CD4-positive, alpha-beta T cell (primary cell): Measurements from ENCODE around the gene SPATA16. TPM values are rescaled to one million over a fixed set of nuclear protein-coding genes. Genes with fewer than 3 reads are reported as not detected.

Source experiments
- ATAC-seq: fragments of 200-7000 bp; cut with Tn5 transposase; one replicate; pipeline ENCODE4 v1.10.0; 2022; ENCODE audit warnings: mild to moderate bottlenecking; ENCODE audit not compliant: poor library complexity
- CTCF ChIA-PET: fragments of 350-600 bp; sonication (Branson Sonifier 250); formaldehyde crosslinking; loops from one replicate; lab custom pipeline; 2021; ENCODE audit warnings: antibody characterized with exemption, inconsistent platforms; lab: Charles Lee
- POLR2A ChIA-PET: fragments of 350-600 bp; sonication (Branson Sonifier 250); formaldehyde crosslinking; loops from one replicate; lab custom pipeline; 2021; ENCODE audit warnings: antibody characterized with exemption, inconsistent platforms; lab: Charles Lee
- DNase-seq, 14 experiments: peaks; one replicate each; pipeline ENCODE4 v3.0.0-alpha.2; 2013 to 2020; ENCODE audit warnings: mixed read lengths in 2 of 14
- H3K27ac ChIP-seq, 2 donors: one replicate each; pipeline versions ENCODE4 v1.5.1 to v1.7.0; 2013; ENCODE audit warnings: low read length in 2 of 2, low read depth in 1 of 2, mild to moderate bottlenecking in 1 of 2
- H3K27me3 ChIP-seq, 2 experiments: 1 replicate in 1 of 2; 2 replicates in 1 of 2; pipeline versions ENCODE4 v1.6.1 to v1.7.0; 2013; ENCODE audit warnings: low read length in 2 of 2, control low read depth in 1 of 2, mild to moderate bottlenecking in 1 of 2, moderate library complexity in 1 of 2; ENCODE audit not compliant: insufficient read depth in 2 of 2, control insufficient read depth in 1 of 2
- H3K36me3 ChIP-seq: one replicate; pipeline ENCODE4 v1.6.1; 2013; ENCODE audit warnings: low read length, control low read depth; ENCODE audit not compliant: insufficient read depth
- H3K4me1 ChIP-seq: one replicate; pipeline ENCODE4 v1.6.1; 2013; ENCODE audit warnings: low read length, control low read depth; ENCODE audit not compliant: insufficient read depth
- H3K4me3 ChIP-seq: one replicate; pipeline ENCODE4 v1.5.1; 2013; ENCODE audit warnings: mild to moderate bottlenecking, low read length, moderate library complexity
- H3K9me3 ChIP-seq, 2 experiments: 1 replicate in 1 of 2; 2 replicates in 1 of 2; pipeline versions ENCODE4 v1.6.1 to v1.7.0; 2013; ENCODE audit warnings: low read length in 2 of 2, mild to moderate bottlenecking in 2 of 2, control low read depth in 1 of 2, moderate library complexity in 1 of 2; ENCODE audit not compliant: control insufficient read depth in 1 of 2, insufficient read depth in 1 of 2
- H3K27ac Mint-ChIP-seq: one replicate; pipeline ENCODE4 v1.8.0; 2020; ENCODE audit warnings: mixed read lengths
- H3K27me3 Mint-ChIP-seq: one replicate; pipeline ENCODE4 v1.8.0; 2021; ENCODE audit warnings: mixed read lengths
- H3K36me3 Mint-ChIP-seq: one replicate; pipeline ENCODE4 v1.8.0; 2021; ENCODE audit warnings: low read depth, mixed read lengths
- H3K4me1 Mint-ChIP-seq: one replicate; pipeline ENCODE4 v1.8.0; 2021; ENCODE audit warnings: low read depth, mixed read lengths
- H3K4me3 Mint-ChIP-seq: one replicate; pipeline ENCODE4 v1.8.0; 2020; ENCODE audit warnings: mild to moderate bottlenecking, mixed read lengths
- H3K9me3 Mint-ChIP-seq: one replicate; pipeline ENCODE4 v1.8.0; 2020; ENCODE audit warnings: mixed read lengths
- intact Hi-C, 2 experiments: fragments of 100-400 bp; cut with DNase I in 1 of 2; cut with micrococcal nuclease in 1 of 2; formaldehyde crosslinking; loops; one replicate each; pipeline versions ENCODE4 v1.15.1 to v1.9.0; 2023 to 2025; cut with DNase I, micrococcal nuclease
- total RNA-seq, 174 experiments: library from RNA in 2 of 174; stranded (reverse) in 2 of 174; gene quantifications; one replicate each; pipeline ENCODE4 v1.2.3 and lab custom pipeline; 2021 to 2026
- TF ChIP-seq, protein P1 (sequence below): fragments of 200-600 bp; IDR thresholded peaks from one replicate; pipeline ENCODE4 v1.8.0; 2022; ENCODE audit warnings: antibody characterized with exemption, mild to moderate bottlenecking

The SPATA16 gene
- total RNA-seq, 2 experiments from 2014 or later = not detected

DNA sequence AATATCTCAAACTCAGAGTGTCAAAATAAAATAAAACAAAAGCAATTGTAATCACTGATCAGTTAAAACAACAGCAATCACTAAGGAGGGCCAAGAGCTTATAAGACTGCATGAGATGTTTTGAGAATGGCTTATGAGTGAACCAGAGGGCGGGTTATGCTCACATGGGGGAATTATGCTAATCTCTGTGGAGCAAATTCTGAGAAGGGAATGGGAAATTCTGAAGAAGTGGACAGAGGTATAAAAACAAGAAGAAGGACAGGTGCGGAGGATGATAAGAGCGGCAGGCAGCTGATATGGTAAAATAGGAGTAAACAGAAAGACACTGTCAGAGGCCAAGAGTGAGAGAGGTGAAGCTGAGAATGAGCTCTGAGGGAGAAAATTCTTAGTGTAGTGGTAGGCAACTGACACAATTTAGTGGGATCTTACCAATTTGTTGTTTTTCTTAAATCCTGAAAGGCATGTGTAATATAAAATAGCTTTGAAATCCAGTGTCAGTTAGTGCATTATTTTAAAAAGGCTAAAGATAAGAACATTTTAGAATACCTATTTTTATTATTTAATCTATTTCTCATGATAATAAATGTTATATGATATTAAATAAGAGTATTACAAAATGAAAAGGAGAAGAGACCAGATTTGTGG is 133.8 kb downstream of the SPATA16 start:
- Mint-ChIP-seq H3K4me1 (no peaks in the 10 kb centered on the region), H3K4me3 (no peak overlapping the region), H3K27ac (no peak overlapping the region), H3K9me3 (no peaks in the 10 kb centered on the region), H3K27me3 (no peaks in the 10 kb centered on the region), H3K36me3 (no peaks in the 10 kb centered on the region)
- H3K4me1 ChIP-seq = no peaks in the 10 kb centered on the region
- no peaks in the 10 kb centered on the region for H3K36me3 ChIP-seq
- TF ChIP-seq, protein P1, sequence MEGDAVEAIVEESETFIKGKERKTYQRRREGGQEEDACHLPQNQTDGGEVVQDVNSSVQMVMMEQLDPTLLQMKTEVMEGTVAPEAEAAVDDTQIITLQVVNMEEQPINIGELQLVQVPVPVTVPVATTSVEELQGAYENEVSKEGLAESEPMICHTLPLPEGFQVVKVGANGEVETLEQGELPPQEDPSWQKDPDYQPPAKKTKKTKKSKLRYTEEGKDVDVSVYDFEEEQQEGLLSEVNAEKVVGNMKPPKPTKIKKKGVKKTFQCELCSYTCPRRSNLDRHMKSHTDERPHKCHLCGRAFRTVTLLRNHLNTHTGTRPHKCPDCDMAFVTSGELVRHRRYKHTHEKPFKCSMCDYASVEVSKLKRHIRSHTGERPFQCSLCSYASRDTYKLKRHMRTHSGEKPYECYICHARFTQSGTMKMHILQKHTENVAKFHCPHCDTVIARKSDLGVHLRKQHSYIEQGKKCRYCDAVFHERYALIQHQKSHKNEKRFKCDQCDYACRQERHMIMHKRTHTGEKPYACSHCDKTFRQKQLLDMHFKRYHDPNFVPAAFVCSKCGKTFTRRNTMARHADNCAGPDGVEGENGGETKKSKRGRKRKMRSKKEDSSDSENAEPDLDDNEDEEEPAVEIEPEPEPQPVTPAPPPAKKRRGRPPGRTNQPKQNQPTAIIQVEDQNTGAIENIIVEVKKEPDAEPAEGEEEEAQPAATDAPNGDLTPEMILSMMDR = no peak
- no peaks in the 10 kb centered on the region for H3K27me3 ChIP-seq
- H3K9me3 ChIP-seq = peaks cover 0 to 13% of the 10 kb centered on the region in 2 experiments
- CTCF ChIA-PET = no interaction called here
- no peak overlapping the region for H3K4me3 ChIP-seq
- intact Hi-C loops = no loop called here
- DNase-seq (no peak), ATAC-seq (no peak)
- POLR2A ChIA-PET = interaction anchor here (0.6 kb wide), 1 partner anchor 108 kb away, joined by 3 read pairs; no protein-coding TSS in a partner anchor
- no peak overlapping the region for H3K27ac ChIP-seq

DNA sequence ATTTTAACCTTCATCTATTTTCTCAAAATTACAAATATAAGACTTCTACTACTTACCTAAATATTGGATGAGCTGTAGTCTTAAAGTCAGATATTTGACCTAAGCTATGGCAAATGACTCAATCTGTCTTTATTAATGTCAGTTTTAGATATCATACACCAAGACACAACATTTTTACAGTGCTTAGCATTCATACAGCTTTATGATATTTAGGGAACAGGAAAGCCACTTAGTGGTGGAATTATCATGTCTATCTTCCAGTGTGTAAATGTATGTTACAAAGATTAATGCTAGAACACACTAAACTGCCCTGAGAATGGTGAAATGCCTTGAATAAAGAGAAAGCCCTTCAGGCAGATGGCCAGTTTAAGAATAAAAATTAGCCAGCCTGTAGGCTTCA is 135.0 kb downstream of the SPATA16 start:
- Histone ChIP-seq H3K27ac (no peak overlapping the region), H3K36me3 (no peaks in the 10 kb centered on the region), H3K27me3 (no peaks in the 10 kb centered on the region), H3K9me3 (peaks cover 0 to 13% of the 10 kb centered on the region in 2 experiments), H3K4me1 (no peaks in the 10 kb centered on the region), H3K4me3 (no peak overlapping the region)
- CTCF ChIA-PET = interaction anchor here (0.6 kb wide), 1 partner anchor 728 kb away, joined by 5 read pairs; no protein-coding TSS in a partner anchor
- H3K27me3 Mint-ChIP-seq = no peaks in the 10 kb centered on the region
- TF ChIP-seq, protein P1 = no peak
- H3K9me3 Mint-ChIP-seq = no peaks in the 10 kb centered on the region
- no peaks in the 10 kb centered on the region for H3K4me1 Mint-ChIP-seq
- DNase-seq = no peak
- no peaks in the 10 kb centered on the region for H3K36me3 Mint-ChIP-seq
- H3K27ac Mint-ChIP-seq = no peak overlapping the region
- intact Hi-C loops = no loop called here
- no peak for ATAC-seq
- POLR2A ChIA-PET = no interaction called here
- no peak overlapping the region for H3K4me3 Mint-ChIP-seq

- CTCF ChIA-PET = no interaction called here
Observed at GRCh38 chr3:173004681-173005080, 136.4 kb downstream of the SPATA16 start.

More at GRCh38 chr3:173004681-173005080, 136.4 kb downstream of the SPATA16 start:
- DNase-seq (no peak), ATAC-seq (no peak)
- H3K27ac Mint-ChIP-seq = no peak overlapping the region
- Histone ChIP-seq H3K36me3 (no peaks in the 10 kb centered on the region), H3K27me3 (no peaks in the 10 kb centered on the region), H3K27ac (no peak overlapping the region), H3K4me1 (no peaks in the 10 kb centered on the region), H3K9me3 (peaks cover 0 to 6% of the 10 kb centered on the region in 2 experiments), H3K4me3 (no peak overlapping the region)
- intact Hi-C loops = no loop called here
- TF ChIP-seq, protein P1 = no peak
- no peaks in the 10 kb centered on the region for H3K4me1 Mint-ChIP-seq
- POLR2A ChIA-PET = no interaction called here
- H3K4me3 Mint-ChIP-seq = no peak overlapping the region
- no peaks in the 10 kb centered on the region for H3K27me3 Mint-ChIP-seq
- no peaks in the 10 kb centered on the region for H3K36me3 Mint-ChIP-seq
- no peaks in the 10 kb centered on the region for H3K9me3 Mint-ChIP-seq
